ENCODE measurements around the gene CORO2A.

The CORO2A gene

DNA sequence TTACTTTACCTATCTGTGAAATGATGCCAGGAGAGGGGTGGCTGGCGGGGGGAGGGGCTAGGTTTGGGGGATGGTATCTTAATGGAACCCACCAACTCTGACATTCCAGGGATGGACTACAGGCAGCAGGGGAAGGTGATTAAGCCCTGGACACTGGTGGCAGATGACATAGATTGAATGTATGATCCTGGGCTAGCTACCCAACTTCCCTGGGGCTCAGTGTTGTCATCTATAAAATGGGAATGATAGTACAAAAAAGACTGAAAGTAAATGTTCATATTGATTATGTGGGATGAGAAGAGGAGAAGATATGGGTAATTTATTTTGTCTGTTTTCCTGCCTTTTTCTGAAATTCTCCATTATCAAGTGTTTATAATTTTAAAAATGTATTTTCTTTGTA is 6.2 kb downstream of the CORO2A start:
- TF ChIP-seq, protein P1, sequence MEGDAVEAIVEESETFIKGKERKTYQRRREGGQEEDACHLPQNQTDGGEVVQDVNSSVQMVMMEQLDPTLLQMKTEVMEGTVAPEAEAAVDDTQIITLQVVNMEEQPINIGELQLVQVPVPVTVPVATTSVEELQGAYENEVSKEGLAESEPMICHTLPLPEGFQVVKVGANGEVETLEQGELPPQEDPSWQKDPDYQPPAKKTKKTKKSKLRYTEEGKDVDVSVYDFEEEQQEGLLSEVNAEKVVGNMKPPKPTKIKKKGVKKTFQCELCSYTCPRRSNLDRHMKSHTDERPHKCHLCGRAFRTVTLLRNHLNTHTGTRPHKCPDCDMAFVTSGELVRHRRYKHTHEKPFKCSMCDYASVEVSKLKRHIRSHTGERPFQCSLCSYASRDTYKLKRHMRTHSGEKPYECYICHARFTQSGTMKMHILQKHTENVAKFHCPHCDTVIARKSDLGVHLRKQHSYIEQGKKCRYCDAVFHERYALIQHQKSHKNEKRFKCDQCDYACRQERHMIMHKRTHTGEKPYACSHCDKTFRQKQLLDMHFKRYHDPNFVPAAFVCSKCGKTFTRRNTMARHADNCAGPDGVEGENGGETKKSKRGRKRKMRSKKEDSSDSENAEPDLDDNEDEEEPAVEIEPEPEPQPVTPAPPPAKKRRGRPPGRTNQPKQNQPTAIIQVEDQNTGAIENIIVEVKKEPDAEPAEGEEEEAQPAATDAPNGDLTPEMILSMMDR (conservative IDR thresholded peaks at IDR 0.05; ENCODE audit: low read depth, low read length): no peak
- no peak overlapping the region for H3K4me3 ChIP-seq (ENCODE audit: low read depth, low read length)
- no peak for DNase-seq (ENCODE audit: low read depth)

- H3K4me3 ChIP-seq (ENCODE audit: low read depth, low read length): no peak overlapping the region
- DNase-seq (ENCODE audit: low read depth): no peak
Observed at GRCh38 chr9:98185611-98186171, 6.7 kb downstream of the CORO2A start.

GRCh38 chr9:98185021-98185567 is 7.3 kb downstream of the CORO2A start:
- H3K4me3 ChIP-seq (ENCODE audit: low read depth, low read length): no peak overlapping the region
- no peak for DNase-seq (ENCODE audit: low read depth)
- TF ChIP-seq, protein P1 (conservative IDR thresholded peaks at IDR 0.05; ENCODE audit: low read depth, low read length): no peak

More at GRCh38 chr9:98185611-98186171, 6.7 kb downstream of the CORO2A start:
- TF ChIP-seq, protein P1 (conservative IDR thresholded peaks at IDR 0.05; ENCODE audit: low read depth, low read length): no peak

DNA sequence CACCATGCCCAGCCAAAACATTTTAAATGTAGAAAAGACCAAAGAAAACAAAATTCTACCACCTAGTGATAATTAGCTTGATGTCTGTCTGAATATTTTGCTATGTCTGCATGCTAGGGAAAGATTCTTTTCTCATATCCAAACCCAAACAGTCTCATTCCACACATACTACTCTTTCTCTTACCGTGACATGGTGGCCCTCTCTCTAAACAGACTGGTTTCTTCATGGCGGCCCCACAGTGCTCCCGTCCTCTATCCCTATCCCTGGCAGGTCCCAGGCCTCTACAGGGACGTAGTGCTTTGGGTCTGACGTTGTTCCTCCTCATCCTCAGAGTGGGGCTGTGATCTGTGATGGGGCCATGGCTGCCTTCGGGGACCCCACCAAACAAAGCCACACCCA is 8.1 kb downstream of the CORO2A start:
- TF ChIP-seq, protein P1 (conservative IDR thresholded peaks at IDR 0.05; ENCODE audit: low read depth, low read length): no peak
- no peak overlapping the region for H3K4me3 ChIP-seq (ENCODE audit: low read depth, low read length)
- DNase-seq (ENCODE audit: low read depth): no peak

DNA sequence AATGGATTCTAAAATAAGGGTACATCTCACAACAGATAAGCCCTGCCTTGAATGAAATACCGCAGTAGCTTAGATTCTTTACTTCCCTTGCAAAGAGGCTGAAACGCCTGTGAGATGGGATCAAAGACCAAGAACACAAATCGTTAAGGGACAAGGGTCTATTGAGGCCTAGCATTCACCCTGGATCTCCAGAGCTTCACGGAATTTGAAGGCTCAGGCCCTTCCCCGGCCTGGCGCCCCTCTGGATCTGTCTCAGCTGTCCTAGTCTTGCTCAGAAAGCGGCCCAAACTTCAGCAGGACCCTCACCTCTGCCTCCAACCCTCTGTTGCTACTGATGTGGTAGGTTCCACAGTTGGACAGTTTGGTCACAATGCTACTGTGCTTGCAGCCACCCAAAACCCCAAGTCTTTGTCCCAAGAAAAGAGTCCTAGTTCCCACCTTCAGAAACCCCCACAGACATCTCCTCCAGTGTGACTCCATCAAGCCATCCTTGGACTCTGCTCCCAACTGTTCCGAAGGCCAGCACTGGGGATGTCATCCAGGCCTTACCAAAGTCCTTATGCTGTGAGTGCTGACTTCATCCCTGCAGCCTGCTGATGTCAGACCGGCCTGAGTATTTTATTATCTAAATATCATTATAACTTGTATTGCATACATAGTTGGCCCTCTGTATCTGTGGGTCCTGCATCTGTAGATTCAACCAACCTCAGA is 9.4 kb downstream of the CORO2A start:
- DNase-seq (ENCODE audit: low read depth): no peak
- TF ChIP-seq, protein P1 (conservative IDR thresholded peaks at IDR 0.05; ENCODE audit: low read depth, low read length): no peak

DNA sequence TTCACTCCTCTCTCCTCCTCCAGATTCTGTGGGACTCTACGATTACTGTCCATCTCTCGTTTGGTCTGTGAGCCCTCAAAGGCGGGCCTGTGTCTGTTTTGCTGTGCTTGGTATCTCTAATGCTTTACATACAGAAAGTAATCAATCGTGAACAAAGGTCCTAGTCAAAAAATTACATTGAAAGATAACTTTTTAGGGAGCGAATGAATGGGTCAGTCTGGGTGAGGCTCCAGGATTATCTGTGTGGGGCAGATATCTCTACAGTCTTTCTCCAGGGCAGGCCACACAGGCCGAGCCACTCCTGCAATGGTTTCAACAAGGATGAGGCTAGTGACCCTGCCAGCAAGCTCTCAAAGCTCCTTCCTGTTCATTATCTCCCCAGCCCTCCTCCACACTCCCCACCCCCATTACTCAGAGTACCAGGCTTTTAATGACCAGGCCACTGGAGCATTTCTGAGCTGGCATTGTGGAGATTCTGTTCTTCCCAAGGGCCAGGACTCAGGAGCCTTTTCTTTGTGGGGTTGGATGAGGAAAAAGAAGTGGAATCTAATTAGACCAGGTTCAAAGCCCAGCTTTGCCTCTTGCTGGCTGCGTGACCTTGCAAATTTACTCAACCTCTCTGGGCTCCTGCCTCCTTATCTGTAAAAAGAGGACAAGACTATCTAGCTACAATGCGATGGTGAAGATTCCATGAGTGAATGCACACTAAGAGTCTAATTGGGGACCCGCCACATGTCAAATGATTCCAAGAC is 10.2 kb downstream of the CORO2A start:
- H3K4me3 ChIP-seq (ENCODE audit: low read depth, low read length): no peak overlapping the region
- TF ChIP-seq, protein P1 (conservative IDR thresholded peaks at IDR 0.05; ENCODE audit: low read depth, low read length): no peak
- no peak for DNase-seq (ENCODE audit: low read depth)

More for the DNA sequence above, 9.4 kb downstream of the CORO2A start:
- H3K4me3 ChIP-seq (ENCODE audit: low read depth, low read length): no peak overlapping the region

Measured in choroid plexus epithelial cell (primary cell).